A673 (cell line): ENCODE measurements around the gene C3orf52. TPM values are rescaled to one million over a fixed set of nuclear protein-coding genes. Genes with fewer than 3 reads are reported as not detected.

ENCODE experiments used
- BruUV-seq: library from RNA; stranded (reverse); fragments of 400-500 nt; replicated peaks from 2 replicates; lab custom pipeline; 2021; lab: Mats Ljungman, UMichigan
- CTCF ChIA-PET: fragments of 300-600 bp; sonication (Branson Sonifier 250); formaldehyde crosslinking; loops from one replicate; lab custom pipeline; 2022; ENCODE audit warnings: antibody characterized with exemption; lab: Charles Lee
- POLR2A ChIA-PET: fragments of 300-600 bp; sonication (Branson Sonifier 250); formaldehyde crosslinking; loops from one replicate; lab custom pipeline; 2022; ENCODE audit warnings: antibody characterized with exemption; ENCODE audit not compliant: low non-redundant PET; lab: Charles Lee
- DNase-seq: peaks from one replicate; pipeline ENCODE4 v3.0.0-alpha.2; 2015; ENCODE audit warnings: low spot score
- H3K27ac ChIP-seq: fragments of 200-600 bp; sonication (generic); 2 replicates; pipeline ENCODE4 v1.5.1; 2016; ENCODE audit warnings: mixed run types, low read depth, mild to moderate bottlenecking, mixed read lengths, antibody characterized with exemption, low read length; ENCODE audit not compliant: poor library complexity, severe bottlenecking
- H3K27me3 ChIP-seq: fragments of 200-600 bp; sonication (generic); replicated peaks from 2 replicates; pipeline ENCODE4 v1.6.1; 2017; ENCODE audit warnings: mixed run types, low read depth, mild to moderate bottlenecking, mixed read lengths, antibody characterized with exemption, low read length; ENCODE audit not compliant: insufficient read depth, poor library complexity
- H3K36me3 ChIP-seq: fragments of 200-600 bp; sonication (generic); 2 replicates; pipeline ENCODE4 v1.6.1; 2016; ENCODE audit warnings: mixed run types, mild to moderate bottlenecking, mixed read lengths, antibody characterized with exemption, low read length; ENCODE audit not compliant: insufficient read depth, poor library complexity, severe bottlenecking
- H3K4me1 ChIP-seq: fragments of 200-600 bp; sonication (generic); 2 replicates; pipeline ENCODE4 v1.6.1; 2017; ENCODE audit warnings: mixed run types, mild to moderate bottlenecking, mixed read lengths, antibody characterized with exemption, low read length; ENCODE audit not compliant: insufficient read depth, poor library complexity, severe bottlenecking
- H3K4me3 ChIP-seq: fragments of 200-600 bp; sonication (generic); 2 replicates; pipeline ENCODE4 v1.5.1; 2016; ENCODE audit warnings: low read depth, mixed run types, mild to moderate bottlenecking, mixed read lengths, low read length; ENCODE audit not compliant: poor library complexity, severe bottlenecking
- H3K9me3 ChIP-seq: fragments of 200-600 bp; sonication (generic); 2 replicates; pipeline ENCODE4 v1.6.1; 2016; ENCODE audit warnings: mixed run types, low read depth, mild to moderate bottlenecking, mixed read lengths, antibody characterized with exemption, low read length; ENCODE audit not compliant: poor library complexity, severe bottlenecking
- CTCF ChIP-seq: fragments of 300-800, 200-600 bp; sonication (generic); conservative IDR thresholded peaks from 2 replicates; pipeline ENCODE4 v1.5.1; 2017; ENCODE audit warnings: low read depth, mild to moderate bottlenecking, antibody characterized with exemption, low read length, moderate library complexity, mixed read lengths
- EZH2 ChIP-seq: fragments of 200-600 bp; sonication (generic); IDR thresholded peaks from 2 replicates; pipeline ENCODE4 v1.6.1; 2017; ENCODE audit warnings: borderline replicate concordance, low read depth, mild to moderate bottlenecking, mixed read lengths, antibody characterized with exemption, low read length; ENCODE audit not compliant: poor library complexity, severe bottlenecking
- intact Hi-C: fragments of 100-400 bp; cut with micrococcal nuclease; formaldehyde crosslinking; loops from one replicate; pipeline ENCODE4 v1.10.0; 2022; ENCODE audit not compliant: unreplicated experiment
- total RNA-seq: library from RNA; stranded (reverse); gene quantifications from 2 replicates; pipeline ENCODE4 v1.2.3, GENCODE V29; 2021

The C3orf52 gene
- total RNA-seq, 1 experiment from 2014 or later: 0.73 TPM

- TF ChIP-seq CTCF (no peak), EZH2 (no peak)
- H3K27me3 ChIP-seq: no peaks in the 10 kb centered on the region
- H3K4me3 ChIP-seq: no peak overlapping the region
- ChIA-PET CTCF (no interaction called here), POLR2A (no interaction called here)
- H3K36me3 ChIP-seq: no peaks in the 10 kb centered on the region
- no peak overlapping the region for H3K27ac ChIP-seq
- no TSS peak for BruUV-seq
- no peak for DNase-seq
- no peaks in the 10 kb centered on the region for H3K4me1 ChIP-seq
- intact Hi-C loops: no loop called here
- H3K9me3 ChIP-seq: no peaks in the 10 kb centered on the region
Measured at GRCh38 chr3:112122870-112123269, 36.7 kb downstream of the C3orf52 start.

GRCh38 chr3:112123548-112123947 is 37.4 kb downstream of the C3orf52 start:
- ChIA-PET CTCF (no interaction called here), POLR2A (no interaction called here)
- BruUV-seq: no TSS peak
- H3K36me3 ChIP-seq: no peaks in the 10 kb centered on the region
- DNase-seq: no peak
- TF ChIP-seq EZH2: no peak
- TF ChIP-seq CTCF: no peak
- H3K9me3 ChIP-seq: no peaks in the 10 kb centered on the region
- no peaks in the 10 kb centered on the region for H3K4me1 ChIP-seq
- H3K27me3 ChIP-seq: no peaks in the 10 kb centered on the region
- no peak overlapping the region for H3K4me3 ChIP-seq
- intact Hi-C loops: no loop called here
- no peak overlapping the region for H3K27ac ChIP-seq

GRCh38 chr3:112124907-112125607 is 38.9 kb downstream of the C3orf52 start:
- DNase-seq: no peak
- no peaks in the 10 kb centered on the region for H3K4me1 ChIP-seq
- intact Hi-C loops: no loop called here
- no peak for TF ChIP-seq CTCF
- TF ChIP-seq EZH2: no peak
- H3K4me3 ChIP-seq: no peak overlapping the region
- H3K27ac ChIP-seq: no peak overlapping the region
- BruUV-seq: no TSS peak
- POLR2A ChIA-PET: interaction anchor here (0.8 kb wide), 1 partner anchor 147 kb away, joined by 18 read pairs; the partner anchor contains the start of gene ABHD10
- no peaks in the 10 kb centered on the region for H3K27me3 ChIP-seq
- H3K9me3 ChIP-seq: no peaks in the 10 kb centered on the region
- no peaks in the 10 kb centered on the region for H3K36me3 ChIP-seq
- CTCF ChIA-PET: no interaction called here
